ENCODE results near the gene ASTN2.

DNA sequence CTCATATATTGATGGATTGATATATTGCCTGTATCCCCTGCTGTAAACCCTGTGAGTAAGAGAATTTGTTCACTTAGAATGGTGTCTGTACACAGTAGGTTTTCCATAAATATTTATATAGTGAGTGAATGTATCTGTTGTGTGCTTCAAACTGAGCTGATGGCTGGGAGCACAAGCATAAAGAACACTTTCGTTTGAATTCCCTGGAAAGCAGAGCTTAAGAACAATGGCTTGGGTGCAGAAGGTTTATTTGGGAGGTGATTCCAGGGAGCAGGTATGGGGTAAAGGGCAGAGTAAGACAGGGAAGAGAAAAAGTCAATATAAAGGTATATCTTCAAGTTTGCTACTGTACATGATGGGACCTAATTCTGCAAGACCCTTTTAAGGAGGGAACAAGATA lies 918.7 kb downstream of the ASTN2 start:
- TF ChIP-seq ZNF274 (IDR thresholded peaks at IDR 0.05; ENCODE audit: low read depth, low read length) (no peak), SUZ12 (IDR thresholded peaks at IDR 0.05; ENCODE audit: extremely low read depth, insufficient read depth, insufficient read length) (no peak)

Data from NT2/D1 (cell line).